ENCODE results near the gene B4GALT3.

DNA sequence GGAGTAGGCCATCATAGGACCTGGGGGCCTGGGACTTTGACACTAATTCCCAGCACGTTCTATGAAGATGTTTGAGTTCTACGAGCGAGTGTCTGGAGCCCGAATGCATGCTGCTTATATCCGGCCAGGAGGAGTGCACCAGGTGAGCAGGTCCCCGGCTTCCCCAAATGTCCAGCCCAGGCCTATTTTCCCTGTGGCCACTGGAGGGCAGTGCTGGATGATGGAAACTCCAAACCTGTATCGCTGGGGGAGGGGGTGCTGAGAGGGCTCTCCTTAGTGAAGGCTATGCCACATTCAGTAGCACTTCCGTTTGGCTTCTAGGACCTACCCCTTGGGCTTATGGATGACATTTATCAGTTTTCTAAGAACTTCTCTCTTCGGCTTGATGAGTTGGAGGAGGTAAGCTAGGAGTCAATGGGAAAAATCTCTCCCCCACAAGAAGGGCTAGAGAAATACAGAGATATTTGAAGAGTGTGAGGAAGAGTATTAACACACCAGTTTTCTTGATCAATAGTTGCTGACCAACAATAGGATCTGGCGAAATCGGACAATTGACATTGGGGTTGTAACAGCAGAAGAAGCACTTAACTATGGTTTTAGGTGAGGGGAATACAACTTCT lies 32.6 kb upstream of the B4GALT3 start:
- TF ChIP-seq, protein P1, sequence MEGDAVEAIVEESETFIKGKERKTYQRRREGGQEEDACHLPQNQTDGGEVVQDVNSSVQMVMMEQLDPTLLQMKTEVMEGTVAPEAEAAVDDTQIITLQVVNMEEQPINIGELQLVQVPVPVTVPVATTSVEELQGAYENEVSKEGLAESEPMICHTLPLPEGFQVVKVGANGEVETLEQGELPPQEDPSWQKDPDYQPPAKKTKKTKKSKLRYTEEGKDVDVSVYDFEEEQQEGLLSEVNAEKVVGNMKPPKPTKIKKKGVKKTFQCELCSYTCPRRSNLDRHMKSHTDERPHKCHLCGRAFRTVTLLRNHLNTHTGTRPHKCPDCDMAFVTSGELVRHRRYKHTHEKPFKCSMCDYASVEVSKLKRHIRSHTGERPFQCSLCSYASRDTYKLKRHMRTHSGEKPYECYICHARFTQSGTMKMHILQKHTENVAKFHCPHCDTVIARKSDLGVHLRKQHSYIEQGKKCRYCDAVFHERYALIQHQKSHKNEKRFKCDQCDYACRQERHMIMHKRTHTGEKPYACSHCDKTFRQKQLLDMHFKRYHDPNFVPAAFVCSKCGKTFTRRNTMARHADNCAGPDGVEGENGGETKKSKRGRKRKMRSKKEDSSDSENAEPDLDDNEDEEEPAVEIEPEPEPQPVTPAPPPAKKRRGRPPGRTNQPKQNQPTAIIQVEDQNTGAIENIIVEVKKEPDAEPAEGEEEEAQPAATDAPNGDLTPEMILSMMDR (conservative IDR thresholded peaks at IDR 0.05 in 1 of 2, IDR thresholded peaks at IDR 0.05 in 1 of 2; ENCODE audit: low read depth in 1 of 2, low read length in 2 of 2), result peak; percentile 95
- TF ChIP-seq EZH2 (IDR thresholded peaks at IDR 0.05; ENCODE audit: low read length, missing control alignments), result no peak

Data from fibroblast of lung (primary cell).